ENCODE results near the gene IL17RC. TPM values are rescaled to one million over a fixed set of nuclear protein-coding genes. Genes with fewer than 3 reads are reported as not detected.

IL17RC gene
- total RNA-seq, 1 experiment from 2014 or later: 6.8 TPM

DNA sequence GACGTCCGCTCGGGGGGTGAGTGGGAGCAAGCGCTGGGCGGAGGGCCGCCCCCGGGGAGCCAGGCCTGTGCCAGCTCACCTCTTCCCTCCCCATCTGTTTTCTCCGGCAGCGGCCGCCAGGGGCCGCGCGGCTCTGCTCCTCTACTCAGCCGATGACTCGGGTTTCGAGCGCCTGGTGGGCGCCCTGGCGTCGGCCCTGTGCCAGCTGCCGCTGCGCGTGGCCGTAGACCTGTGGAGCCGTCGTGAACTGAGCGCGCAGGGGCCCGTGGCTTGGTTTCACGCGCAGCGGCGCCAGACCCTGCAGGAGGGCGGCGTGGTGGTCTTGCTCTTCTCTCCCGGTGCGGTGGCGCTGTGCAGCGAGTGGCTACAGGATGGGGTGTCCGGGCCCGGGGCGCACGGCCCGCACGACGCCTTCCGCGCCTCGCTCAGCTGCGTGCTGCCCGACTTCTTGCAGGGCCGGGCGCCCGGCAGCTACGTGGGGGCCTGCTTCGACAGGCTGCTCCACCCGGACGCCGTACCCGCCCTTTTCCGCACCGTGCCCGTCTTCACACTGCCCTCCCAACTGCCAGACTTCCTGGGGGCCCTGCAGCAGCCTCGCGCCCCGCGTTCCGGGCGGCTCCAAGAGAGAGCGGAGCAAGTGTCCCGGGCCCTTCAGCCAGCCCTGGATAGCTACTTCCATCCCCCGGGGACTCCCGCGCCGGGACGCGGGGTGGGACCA lies 16.1 kb downstream of the IL17RC start:
- H4K8ac ChIP-seq (replicated peaks; ENCODE audit: insufficient read length, low read depth, low read length): no peak overlapping the region
- TF ChIP-seq, protein P1, sequence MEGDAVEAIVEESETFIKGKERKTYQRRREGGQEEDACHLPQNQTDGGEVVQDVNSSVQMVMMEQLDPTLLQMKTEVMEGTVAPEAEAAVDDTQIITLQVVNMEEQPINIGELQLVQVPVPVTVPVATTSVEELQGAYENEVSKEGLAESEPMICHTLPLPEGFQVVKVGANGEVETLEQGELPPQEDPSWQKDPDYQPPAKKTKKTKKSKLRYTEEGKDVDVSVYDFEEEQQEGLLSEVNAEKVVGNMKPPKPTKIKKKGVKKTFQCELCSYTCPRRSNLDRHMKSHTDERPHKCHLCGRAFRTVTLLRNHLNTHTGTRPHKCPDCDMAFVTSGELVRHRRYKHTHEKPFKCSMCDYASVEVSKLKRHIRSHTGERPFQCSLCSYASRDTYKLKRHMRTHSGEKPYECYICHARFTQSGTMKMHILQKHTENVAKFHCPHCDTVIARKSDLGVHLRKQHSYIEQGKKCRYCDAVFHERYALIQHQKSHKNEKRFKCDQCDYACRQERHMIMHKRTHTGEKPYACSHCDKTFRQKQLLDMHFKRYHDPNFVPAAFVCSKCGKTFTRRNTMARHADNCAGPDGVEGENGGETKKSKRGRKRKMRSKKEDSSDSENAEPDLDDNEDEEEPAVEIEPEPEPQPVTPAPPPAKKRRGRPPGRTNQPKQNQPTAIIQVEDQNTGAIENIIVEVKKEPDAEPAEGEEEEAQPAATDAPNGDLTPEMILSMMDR (conservative IDR thresholded peaks at IDR 0.05): peak; percentile 83
- H3K18ac ChIP-seq (ENCODE audit: insufficient read length, low read depth, low read length): peak overlapping the region; percentile 43
- no peak overlapping the region for H2BK20ac ChIP-seq (ENCODE audit: low read depth, low read length, poor library complexity, severe bottlenecking)
- no peak overlapping the region for H3K56ac ChIP-seq (ENCODE audit: insufficient read length, low read depth, low read length)
- Mint-ChIP-seq H3K36me3 (ENCODE audit: insufficient read depth in 1 of 3, low read depth in 3 of 3) (peaks cover 5 to 25% (median 24%) of the 10 kb centered on the region in 3 experiments; a peak in 6 of 7 replicates), H3K9me3 (peaks cover 0 to 4% of the 10 kb centered on the region in 2 experiments; a peak in 1 of 5 replicates), H3K27me3 (ENCODE audit: low read depth) (peaks cover 5% of the 10 kb centered on the region), H3K4me3 (peak overlapping the region; percentile 88 to 94), H3K27ac (peak overlapping the region in 1 of 3 experiments; percentile 81; a peak in 1 of 7 replicates), H3K4me1 (peaks cover 10 to 14% of the 10 kb centered on the region in 2 experiments)
- H2BK12ac ChIP-seq (ENCODE audit: insufficient read length, low read depth, low read length): no peak overlapping the region
- no peaks in the 10 kb centered on the region for H3K79me2 ChIP-seq (ENCODE audit: insufficient read depth, low read length)
- no peak overlapping the region for H3K9ac ChIP-seq (ENCODE audit: extremely low read depth, insufficient read length, low read length)
- H3K14ac ChIP-seq (ENCODE audit: insufficient read depth, low read length): peak overlapping the region; percentile 17; the same call in 1 of the 2 replicates
- no peaks in the 10 kb centered on the region for H3K79me1 ChIP-seq (ENCODE audit: insufficient read depth, low read depth, low read length, poor library complexity, severe bottlenecking)
- peak; percentile 90 for DNase-seq
- peaks cover 7% of the 10 kb centered on the region for H3K23me2 ChIP-seq (ENCODE audit: insufficient read length, low read depth, low read length, poor library complexity, severe bottlenecking)
- WGBS (ENCODE audit: extremely low coverage, insufficient read length, low lambda C conversion rate): no CpG with 5 or more reads among the region's 77 CpGs
- no peaks in the 10 kb centered on the region for H3K9me3 ChIP-seq (ENCODE audit: control insufficient read depth, low read depth, low read length)
- no peak overlapping the region for H4K91ac ChIP-seq (ENCODE audit: insufficient read length, low read depth, low read length)
- no peak overlapping the region for H3T11ph ChIP-seq (ENCODE audit: low read length)
- H2AFZ ChIP-seq (ENCODE audit: low read length): no peak overlapping the region
- H3K4me2 ChIP-seq (ENCODE audit: insufficient read depth, insufficient read length, low read length): peak overlapping the region; percentile 5
- no peak overlapping the region for H3K4ac ChIP-seq (ENCODE audit: low read depth, low read length)
- H4K20me1 ChIP-seq (ENCODE audit: control insufficient read depth, insufficient read depth, insufficient read length): no peaks in the 10 kb centered on the region
- H2BK120ac ChIP-seq (ENCODE audit: low read depth, low read length, poor library complexity, severe bottlenecking): no peak overlapping the region
- H3K27ac ChIP-seq (ENCODE audit: insufficient read length, low read depth, low read length): no peak overlapping the region
- no peaks in the 10 kb centered on the region for H3K27me3 ChIP-seq (ENCODE audit: insufficient read depth, low read length)
- no peak overlapping the region for H2BK5ac ChIP-seq (ENCODE audit: insufficient read length, low read length)
- H2BK15ac ChIP-seq (ENCODE audit: low read depth, low read length): no peak overlapping the region
- no peak overlapping the region for H2AK5ac ChIP-seq (ENCODE audit: insufficient read length, low read length)
- H3K23ac ChIP-seq (ENCODE audit: insufficient read length, low read depth, low read length): no peak overlapping the region
- H3K4me1 ChIP-seq (ENCODE audit: insufficient read depth, low read length): no peaks in the 10 kb centered on the region; the same call in 1 of the 2 replicates
- no peak overlapping the region for H4K5ac ChIP-seq (ENCODE audit: insufficient read length, low read depth, low read length)

Data from H9 (cell line).